GM12878 (cell line): ENCODE measurements around the gene RGS1. TPM values are rescaled to one million over a fixed set of nuclear protein-coding genes. Genes with fewer than 3 reads are reported as not detected.
A peak's percentile ranks its signal among the peaks of the same experiment; 100 is the strongest.

Source experiments
- ATAC-seq: fragments of 200-7000 bp; cut with Tn5 transposase; 3 replicates; pipeline ENCODE4 v1.9.1; 2020; ENCODE audit warnings: mild to moderate bottlenecking, moderate library complexity
- BruUV-seq: library from RNA; stranded (reverse); fragments of 400-500 nt; replicated peaks from 2 replicates; lab custom pipeline; 2021; lab: Mats Ljungman, UMichigan
- CTCF ChIA-PET: fragments of 300-600 bp; sonication (Branson Sonifier 250); formaldehyde crosslinking; extraction: SDS; loops from one replicate; lab custom pipeline; 2021; ENCODE audit warnings: inconsistent platforms; lab: Yijun Ruan, JAX
- POLR2A ChIA-PET: fragments of 350-600 bp; formaldehyde crosslinking; extraction: SDS; loops from one replicate; lab custom pipeline; 2021; ENCODE audit warnings: inconsistent platforms; lab: Charles Lee
- RAD21 ChIA-PET: fragments of 300-600 bp; sonication (Branson Sonifier 250); formaldehyde crosslinking; loops from one replicate; lab custom pipeline; 2023; ENCODE audit warnings: antibody characterized with exemption; ENCODE audit not compliant: unreplicated experiment; lab: Charles Lee
- SMC1A ChIA-PET: fragments of 300-600 bp; sonication (Branson Sonifier 250); formaldehyde crosslinking; loops from one replicate; lab custom pipeline; 2023; ENCODE audit not compliant: unreplicated experiment, uncharacterized antibody; lab: Charles Lee
- DNase-seq: peaks from one replicate; pipeline ENCODE4 v3.0.0-alpha.2; 2011; ENCODE audit warnings: low read depth, low spot score
- FAIRE-seq: peaks from 3 replicates; lab custom pipeline; 2011; peaks lifted over from hg19 to GRCh38; lab: Jason Lieb, UNC
- H2AFZ ChIP-seq: 2 replicates; pipeline ENCODE4 v1.6.0; 2011; ENCODE audit warnings: low read depth, low read length, control low read depth; ENCODE audit not compliant: control insufficient read depth
- H3K27ac ChIP-seq: 2 replicates; pipeline ENCODE4 v1.5.1; 2011; ENCODE audit warnings: control low read depth; ENCODE audit not compliant: control insufficient read depth, insufficient read depth
- H3K27me3 ChIP-seq, 2 experiments: replicated peaks in 1 of 2; 2 replicates each; pipeline versions ENCODE4 v1.6.0 to v1.6.1; 2011; ENCODE audit warnings: low read length in 1 of 2; ENCODE audit not compliant: control insufficient read depth in 2 of 2, insufficient read depth in 2 of 2
- H3K36me3 ChIP-seq, 2 experiments: 2 replicates each; pipeline ENCODE4 v1.5.1; 2011; ENCODE audit warnings: low read length in 1 of 2; ENCODE audit not compliant: control insufficient read depth in 2 of 2, insufficient read depth in 2 of 2
- H3K4me1 ChIP-seq: 2 replicates; pipeline ENCODE4 v1.6.1; 2011; ENCODE audit warnings: mild to moderate bottlenecking, low read length, moderate library complexity, mixed read lengths; ENCODE audit not compliant: control insufficient read depth, insufficient read depth
- H3K4me2 ChIP-seq: 2 replicates; pipeline ENCODE4 v1.6.0; 2011; ENCODE audit warnings: control low read depth; ENCODE audit not compliant: control insufficient read depth, insufficient read depth
- H3K4me3 ChIP-seq: fragments of 200-600 bp; sonication (generic); 2 replicates; pipeline ENCODE4 v1.5.1; 2016
- H3K79me2 ChIP-seq: 2 replicates; pipeline ENCODE4 v1.6.0; 2011; ENCODE audit warnings: low read length; ENCODE audit not compliant: control insufficient read depth, insufficient read depth
- H3K9ac ChIP-seq: 2 replicates; pipeline ENCODE4 v1.8.0; 2011; ENCODE audit warnings: low read length, control low read depth, mixed read lengths; ENCODE audit not compliant: control insufficient read depth, insufficient read depth
- H3K9me3 ChIP-seq: replicated peaks from 3 replicates; pipeline ENCODE4 v1.5.1; 2011; ENCODE audit warnings: mild to moderate bottlenecking, low read length; ENCODE audit not compliant: control insufficient read depth, insufficient read depth
- H4K20me1 ChIP-seq: 2 replicates; pipeline ENCODE4 v1.6.0; 2011; ENCODE audit not compliant: control insufficient read depth, insufficient read depth
- ASH2L ChIP-seq: fragments of 300-600, 200-600 bp; sonication (generic); IDR thresholded peaks from 2 replicates; pipeline ENCODE4 v1.6.1; 2017; ENCODE audit warnings: low read depth, mild to moderate bottlenecking, borderline replicate concordance
- BCL11A ChIP-seq: IDR thresholded peaks from 2 replicates; pipeline ENCODE4 v1.6.1; 2011; ENCODE audit warnings: low read depth, low read length
- BHLHE40 ChIP-seq, 2 experiments: fragments of 450-650 bp in 1 of 2; IDR thresholded peaks; 2 replicates each; pipeline ENCODE4 v1.6.1; 2011 to 2017; ENCODE audit warnings: low read depth in 2 of 2, borderline replicate concordance in 1 of 2, improper control_type of control experiment in 1 of 2, low read length in 1 of 2, mild to moderate bottlenecking in 1 of 2
- ETV6 ChIP-seq, 2 experiments: fragments of 450-650 bp in 1 of 2; IDR thresholded peaks in 1 of 2; conservative IDR thresholded peaks in 1 of 2; 2 replicates each; pipeline ENCODE4 v1.6.1; 2014; ENCODE audit warnings: antibody characterized with exemption in 1 of 2, borderline replicate concordance in 1 of 2, low read depth in 1 of 2, mild to moderate bottlenecking in 1 of 2, moderate library complexity in 1 of 2
- HDAC2 ChIP-seq: fragments of 200-600 bp; sonication (generic); IDR thresholded peaks from 2 replicates; pipeline ENCODE4 v1.6.1; 2017
- KLF5 ChIP-seq: fragments of 450-650 bp; IDR thresholded peaks from 2 replicates; pipeline ENCODE4 v1.6.1; 2014; ENCODE audit warnings: mild to moderate bottlenecking; ENCODE audit not compliant: partially characterized antibody
- MEF2B ChIP-seq: fragments of 450-650 bp; IDR thresholded peaks from 2 replicates; pipeline ENCODE4 v1.6.1; 2018; ENCODE audit warnings: mild to moderate bottlenecking, moderate library complexity; ENCODE audit not compliant: partially characterized antibody, poor library complexity, severe bottlenecking
- NR2F1 ChIP-seq: fragments of 450-650 bp; conservative IDR thresholded peaks from 2 replicates; pipeline ENCODE4 v1.6.1; 2017; ENCODE audit warnings: mild to moderate bottlenecking
- POLR2A ChIP-seq: IDR thresholded peaks from 2 replicates; pipeline ENCODE4 v1.6.1; 2011; ENCODE audit warnings: low read depth, mild to moderate bottlenecking, low read length
- POLR2AphosphoS5 ChIP-seq: IDR thresholded peaks from 2 replicates; pipeline ENCODE4 v1.6.1; 2011; ENCODE audit warnings: mild to moderate bottlenecking, low read length, inconsistent platforms
- SP1 ChIP-seq: IDR thresholded peaks from one replicate; pipeline ENCODE4 v1.6.1; 2011; ENCODE audit warnings: low read depth, low read length
- SPI1 ChIP-seq: IDR thresholded peaks from 2 replicates; pipeline ENCODE4 v1.6.1; 2011; ENCODE audit warnings: low read depth, mild to moderate bottlenecking, low read length, moderate library complexity, borderline replicate concordance; ENCODE audit not compliant: insufficient read depth
- ZNF217 ChIP-seq: fragments of 450-650 bp; IDR thresholded peaks from 2 replicates; pipeline ENCODE4 v1.6.1; 2017; ENCODE audit warnings: antibody characterized with exemption, mild to moderate bottlenecking
- WGBS: methylation state at CpG from one replicate; pipeline ENCODE4 v1.1.6; 2016; ENCODE audit warnings: low lambda C conversion rate; ENCODE audit not compliant: insufficient replicate concordance, insufficient coverage; ENCODE audit errors: missing lambda C conversion rate; 5-methylcytosine and 5-hydroxymethylcytosine counted together
- in situ Hi-C: fragments of 300-500 bp; cut with MboI; formaldehyde crosslinking; loops from 9 replicates; pipeline ENCODE4 v1.14.3; 2018; ENCODE audit warnings: mixed read lengths
- intact Hi-C: fragments of 100-400 bp; cut with micrococcal nuclease; formaldehyde crosslinking; loops from one replicate; pipeline ENCODE4 v1.14.2; 2022; ENCODE audit not compliant: unreplicated experiment
- polyA plus RNA-seq, 11 experiments: library from polyadenylated mRNA; depleted of rRNA in 4 of 11; unstranded in 6 of 11; stranded (reverse) in 5 of 11; fragments of >200 nt; fragmentation: Nextera tagmentation in 4 of 11; fragmentation: Illumina TruSeq in 1 of 11; extraction: Ambion mirVana in 4 of 11; extraction: Trizol in 1 of 11; gene quantifications; 1 replicate in 1 of 11; 2 replicates in 10 of 11; pipeline versions ENCODE4 v1.2.1 to v1.2.3, GENCODE V29; 2011 to 2016; ENCODE audit warnings: inconsistent platforms in 2 of 11, missing spikeins in 2 of 11, low read depth in 1 of 11
- total RNA-seq, 4 experiments: library from RNA; depleted of rRNA in 3 of 4; stranded (reverse); fragments of >200 nt in 3 of 4; fragmentation: Illumina TruSeq in 1 of 4; extraction: Trizol in 1 of 4; gene quantifications; 2 replicates each; pipeline versions ENCODE4 v1.2.1 to v1.2.3, GENCODE V29; 2013 to 2021
- TF ChIP-seq, protein P1 (sequence below): IDR thresholded peaks from 2 replicates; pipeline ENCODE4 v1.6.1; 2012; ENCODE audit warnings: low read depth, low read length, improper control_type of control experiment
- TF ChIP-seq, protein P2 (sequence below): fragments of 450-650 bp; formaldehyde crosslinking; IDR thresholded peaks from 2 replicates; pipeline ENCODE4 v1.4.0; 2020; ENCODE audit warnings: mild to moderate bottlenecking, moderate library complexity
- TF ChIP-seq, protein P3 (sequence below): IDR thresholded peaks from 2 replicates; pipeline ENCODE4 v1.6.1; 2012; ENCODE audit warnings: low read length, inconsistent platforms

Gene RGS1
- total and polyA plus RNA-seq, 10 of the 15 experiments (the other 5 are each of a cell fraction or from before 2014, with no cell fraction given): 20.7 to 882 (median 45.9) TPM

DNA sequence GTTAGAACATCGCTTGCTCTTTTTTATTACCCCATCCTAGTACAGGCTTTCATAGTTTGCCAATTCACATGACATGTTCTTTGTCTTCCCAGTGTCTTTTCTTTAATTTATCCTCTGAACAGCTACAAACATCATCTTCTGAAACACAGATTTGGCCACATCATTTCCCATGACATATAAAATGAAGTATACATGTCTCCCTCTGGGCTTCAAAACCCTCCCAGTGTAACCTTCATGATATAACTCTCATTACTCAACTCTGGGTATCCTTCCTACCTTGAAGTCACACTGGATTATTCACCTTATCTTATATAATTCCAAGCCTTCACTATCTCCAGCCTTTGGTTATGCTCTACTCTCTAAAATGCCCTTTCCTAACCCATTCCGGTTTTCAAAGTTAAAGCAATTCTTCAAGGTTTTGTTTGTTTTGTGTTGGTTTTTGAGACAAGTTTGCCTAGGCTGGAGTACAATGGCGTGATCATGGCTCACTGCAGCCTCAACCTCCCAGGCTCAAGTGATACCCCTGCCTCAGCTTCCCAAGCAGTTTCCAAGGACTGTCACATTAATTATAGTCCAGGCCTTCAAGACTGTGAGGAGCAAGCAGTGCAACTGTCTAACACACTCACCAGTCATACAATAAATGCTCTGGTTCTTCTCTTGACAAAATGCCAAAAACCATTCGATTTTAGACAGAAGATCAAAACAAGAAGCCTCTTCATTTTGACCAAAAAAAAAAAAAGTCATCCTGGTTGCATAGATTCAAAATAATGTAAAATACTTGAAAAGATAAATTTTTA, 5.8 kb downstream of the RGS1 start:
- intact Hi-C loops: loop anchor here (2.0 kb wide), 1 partner anchor 19 kb away; no protein-coding TSS in a partner anchor
- WGBS: 55% methylated on average over 4 of the region's 4 CpGs
- no peak overlapping the region for H3K9ac ChIP-seq
- ChIA-PET SMC1A (interaction anchor here (0.6 to 13.5 kb wide), 13 partner anchors 11 to 107 kb away, joined by 3 to 175 read pairs (median 9); no protein-coding TSS in a partner anchor), POLR2A (interaction anchor here (2.6 to 5.7 kb wide), 4 partner anchors 17 to 65 kb away, joined by 9 to 21 read pairs (median 15); no protein-coding TSS in a partner anchor), RAD21 (interaction anchor here (1.1 to 9.3 kb wide), 17 partner anchors 11 to 104 kb away, joined by 3 to 65 read pairs (median 10); no protein-coding TSS in a partner anchor), CTCF (interaction anchor here (0.7 to 5.4 kb wide), 14 partner anchors 17 to 112 kb away, joined by 3 to 35 read pairs (median 5); no protein-coding TSS in a partner anchor)
- H4K20me1 ChIP-seq: no peaks in the 10 kb centered on the region
- no peak overlapping the region for H2AFZ ChIP-seq
- BruUV-seq: no TSS peak
- DNase-seq (no peak), ATAC-seq (peak; percentile 13), FAIRE-seq (no peak)
- H3K4me2 ChIP-seq: no peak overlapping the region
- H3K27ac ChIP-seq: no peak overlapping the region
- no peaks in the 10 kb centered on the region for H3K27me3 ChIP-seq
- peaks cover 33% of the 10 kb centered on the region for H3K79me2 ChIP-seq
- no peaks in the 10 kb centered on the region for H3K9me3 ChIP-seq
- in situ Hi-C loops: no loop called here
- H3K4me1 ChIP-seq: no peaks in the 10 kb centered on the region
- no peak overlapping the region for H3K4me3 ChIP-seq
- H3K36me3 ChIP-seq: no peaks in the 10 kb centered on the region
- TF ChIP-seq BCL11A: no peak
- TF ChIP-seq ASH2L: no peak
- no peak for TF ChIP-seq NR2F1
- TF ChIP-seq, protein P1, sequence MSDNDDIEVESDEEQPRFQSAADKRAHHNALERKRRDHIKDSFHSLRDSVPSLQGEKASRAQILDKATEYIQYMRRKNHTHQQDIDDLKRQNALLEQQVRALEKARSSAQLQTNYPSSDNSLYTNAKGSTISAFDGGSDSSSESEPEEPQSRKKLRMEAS: no peak
- TF ChIP-seq ZNF217: no peak
- TF ChIP-seq POLR2AphosphoS5: no peak
- TF ChIP-seq ETV6 (conservative IDR thresholded peaks at IDR 0.05 in 1 of 2, IDR thresholded peaks at IDR 0.05 in 1 of 2; ENCODE audit: borderline replicate concordance in 1 of 2, low read depth in 1 of 2): no peak
- 0 out of 4 replicates have a peak, but pooled peaks of 1 of the 2 experiments have one; percentile 1 for TF ChIP-seq BHLHE40 (IDR thresholded peaks at IDR 0.05; ENCODE audit: borderline replicate concordance in 1 of 2, low read depth in 2 of 2, low read length in 1 of 2)
- TF ChIP-seq SP1: no peak
- no peak for TF ChIP-seq KLF5
- TF ChIP-seq, protein P2, sequence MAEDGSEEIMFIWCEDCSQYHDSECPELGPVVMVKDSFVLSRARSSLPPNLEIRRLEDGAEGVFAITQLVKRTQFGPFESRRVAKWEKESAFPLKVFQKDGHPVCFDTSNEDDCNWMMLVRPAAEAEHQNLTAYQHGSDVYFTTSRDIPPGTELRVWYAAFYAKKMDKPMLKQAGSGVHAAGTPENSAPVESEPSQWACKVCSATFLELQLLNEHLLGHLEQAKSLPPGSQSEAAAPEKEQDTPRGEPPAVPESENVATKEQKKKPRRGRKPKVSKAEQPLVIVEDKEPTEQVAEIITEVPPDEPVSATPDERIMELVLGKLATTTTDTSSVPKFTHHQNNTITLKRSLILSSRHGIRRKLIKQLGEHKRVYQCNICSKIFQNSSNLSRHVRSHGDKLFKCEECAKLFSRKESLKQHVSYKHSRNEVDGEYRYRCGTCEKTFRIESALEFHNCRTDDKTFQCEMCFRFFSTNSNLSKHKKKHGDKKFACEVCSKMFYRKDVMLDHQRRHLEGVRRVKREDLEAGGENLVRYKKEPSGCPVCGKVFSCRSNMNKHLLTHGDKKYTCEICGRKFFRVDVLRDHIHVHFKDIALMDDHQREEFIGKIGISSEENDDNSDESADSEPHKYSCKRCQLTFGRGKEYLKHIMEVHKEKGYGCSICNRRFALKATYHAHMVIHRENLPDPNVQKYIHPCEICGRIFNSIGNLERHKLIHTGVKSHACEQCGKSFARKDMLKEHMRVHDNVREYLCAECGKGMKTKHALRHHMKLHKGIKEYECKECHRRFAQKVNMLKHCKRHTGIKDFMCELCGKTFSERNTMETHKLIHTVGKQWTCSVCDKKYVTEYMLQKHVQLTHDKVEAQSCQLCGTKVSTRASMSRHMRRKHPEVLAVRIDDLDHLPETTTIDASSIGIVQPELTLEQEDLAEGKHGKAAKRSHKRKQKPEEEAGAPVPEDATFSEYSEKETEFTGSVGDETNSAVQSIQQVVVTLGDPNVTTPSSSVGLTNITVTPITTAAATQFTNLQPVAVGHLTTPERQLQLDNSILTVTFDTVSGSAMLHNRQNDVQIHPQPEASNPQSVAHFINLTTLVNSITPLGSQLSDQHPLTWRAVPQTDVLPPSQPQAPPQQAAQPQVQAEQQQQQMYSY (CRISPR knock-in tag): no peak
- TF ChIP-seq, protein P3, sequence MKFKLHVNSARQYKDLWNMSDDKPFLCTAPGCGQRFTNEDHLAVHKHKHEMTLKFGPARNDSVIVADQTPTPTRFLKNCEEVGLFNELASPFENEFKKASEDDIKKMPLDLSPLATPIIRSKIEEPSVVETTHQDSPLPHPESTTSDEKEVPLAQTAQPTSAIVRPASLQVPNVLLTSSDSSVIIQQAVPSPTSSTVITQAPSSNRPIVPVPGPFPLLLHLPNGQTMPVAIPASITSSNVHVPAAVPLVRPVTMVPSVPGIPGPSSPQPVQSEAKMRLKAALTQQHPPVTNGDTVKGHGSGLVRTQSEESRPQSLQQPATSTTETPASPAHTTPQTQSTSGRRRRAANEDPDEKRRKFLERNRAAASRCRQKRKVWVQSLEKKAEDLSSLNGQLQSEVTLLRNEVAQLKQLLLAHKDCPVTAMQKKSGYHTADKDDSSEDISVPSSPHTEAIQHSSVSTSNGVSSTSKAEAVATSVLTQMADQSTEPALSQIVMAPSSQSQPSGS: no peak
- TF ChIP-seq MEF2B: peak; percentile 24
- no peak for TF ChIP-seq SPI1
- TF ChIP-seq HDAC2: no peak
- TF ChIP-seq POLR2A: peak; percentile 45; the same call in 1 of the 2 replicates
